ENCODE results near the gene SMURF1.
"Not testable (repeated sequence)": the region's sequence is repeated elsewhere in the genome, so short reads cannot be mapped to it uniquely, and the experiment has no call there.

The SMURF1 gene

DNA sequence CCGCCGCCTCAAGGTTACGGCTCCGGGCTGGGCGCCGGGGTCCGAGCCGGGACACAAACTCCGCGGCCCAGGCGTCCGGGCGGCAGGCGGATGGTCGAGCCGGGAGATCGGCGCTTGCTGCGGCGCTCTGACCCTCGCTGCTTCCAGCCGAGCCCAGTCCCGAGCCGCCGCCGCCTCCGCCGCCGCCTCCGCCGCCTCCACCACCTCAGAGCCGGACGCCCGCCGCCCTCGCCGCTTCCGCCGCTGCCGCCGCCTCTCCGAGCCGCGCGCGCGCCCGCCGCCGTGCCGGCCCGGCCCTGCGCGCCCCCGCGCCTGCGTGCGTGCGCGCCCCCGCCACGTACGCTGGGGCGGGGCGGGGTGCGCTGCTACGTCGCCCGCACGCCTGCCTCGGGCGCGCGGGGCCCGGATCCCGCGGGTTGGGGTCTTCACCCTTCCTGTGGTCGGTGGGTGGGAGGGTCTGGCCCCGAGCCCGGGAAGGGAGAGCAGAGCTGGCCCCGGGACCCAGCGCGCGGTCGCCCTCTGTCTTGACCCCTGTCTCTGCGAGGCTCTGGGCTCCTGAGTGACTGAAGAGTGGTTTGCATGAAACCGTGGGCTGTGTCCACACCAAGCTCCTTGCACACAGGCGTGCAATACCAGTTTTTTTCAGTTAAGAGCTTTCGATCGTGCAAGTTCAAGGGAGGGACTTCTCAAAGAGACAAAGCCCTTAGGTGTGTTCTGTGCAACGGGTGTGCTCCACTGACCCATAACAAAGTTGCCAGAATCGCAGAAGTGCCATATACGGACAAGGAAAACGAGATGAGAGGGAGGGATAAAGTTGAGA is at the start of gene SMURF1:
Gene SMURF1 (minus strand): TSS at position 256 of the 820 bp plus-strand sequence. CDS start 328 bp downstream, outside the sequence.
- peak; percentile 55 for DNase-seq

- no peak for DNase-seq
These were observed 48.1 kb upstream of the SMURF1 start for GRCh38 chr7:99191869-99192596.

DNA sequence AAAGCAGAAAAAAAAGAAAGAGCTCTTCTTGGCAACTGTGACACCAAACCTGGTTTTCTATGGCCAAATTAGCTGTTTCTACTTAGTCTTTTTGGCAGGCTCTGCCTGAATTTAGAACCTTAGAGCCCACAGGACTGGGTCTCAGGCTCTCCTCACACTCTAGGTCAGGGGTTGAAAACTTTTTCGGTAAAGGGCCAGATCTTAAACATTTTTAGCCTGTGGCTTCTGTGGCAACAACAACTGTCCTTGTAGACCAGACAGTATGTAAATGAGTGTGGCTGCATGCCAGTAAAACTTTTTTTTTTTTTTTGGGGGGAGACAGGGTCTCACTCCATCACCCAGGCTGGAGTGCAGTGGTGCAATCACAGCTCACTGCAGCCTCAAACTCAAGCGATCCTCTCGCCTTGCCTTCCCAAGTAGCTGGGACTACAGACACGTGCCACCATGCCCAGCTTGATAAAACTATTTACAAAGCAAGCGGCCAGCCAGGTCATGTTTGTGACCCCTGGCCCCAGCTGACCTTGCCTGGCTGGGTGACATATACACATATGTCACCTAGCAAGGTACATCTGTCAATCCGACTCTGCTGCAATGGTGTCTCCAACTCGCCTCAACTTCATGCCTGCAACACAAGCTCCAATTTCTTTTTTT is 46.6 kb upstream of the SMURF1 start:
- DNase-seq: no peak

- no peak for DNase-seq
These were observed 45.3 kb upstream of the SMURF1 start for GRCh38 chr7:99189222-99189621.

- no peak for DNase-seq
These were observed 44.3 kb upstream of the SMURF1 start for GRCh38 chr7:99188221-99188620.

DNA sequence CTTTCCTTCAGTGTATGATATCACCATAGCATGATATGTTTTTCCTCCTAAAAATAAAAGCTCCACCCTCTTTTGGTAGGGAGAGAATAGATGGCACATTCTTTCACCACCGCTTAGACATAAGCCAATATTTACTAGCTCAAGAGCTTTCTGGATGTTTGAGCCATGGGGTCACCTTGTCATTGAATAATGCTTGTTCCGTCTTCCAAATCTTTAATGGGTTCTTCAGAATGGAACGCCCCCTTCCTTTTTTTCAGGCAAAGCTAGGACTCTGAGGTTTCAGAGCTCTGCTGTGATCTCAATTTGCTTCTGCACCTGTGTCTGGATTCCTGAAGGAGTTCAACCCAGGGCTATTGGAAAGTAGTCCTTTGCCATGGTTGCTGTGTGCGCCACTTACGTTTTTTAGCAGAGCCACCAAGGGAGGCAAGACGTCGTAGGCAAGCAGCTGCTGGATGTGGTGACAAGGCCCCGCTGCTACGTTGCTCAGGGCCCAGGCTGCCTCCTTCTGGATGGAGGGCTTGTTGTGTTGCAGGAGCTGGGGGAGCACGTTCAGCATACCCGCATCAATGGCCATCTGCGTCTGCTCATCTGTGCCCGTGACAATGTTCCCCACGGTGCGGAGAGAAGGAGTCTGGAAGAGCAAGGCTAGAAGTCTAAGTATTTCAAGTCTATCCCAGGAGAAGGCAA is 40.8 kb upstream of the SMURF1 start:
- no peak for DNase-seq

DNA sequence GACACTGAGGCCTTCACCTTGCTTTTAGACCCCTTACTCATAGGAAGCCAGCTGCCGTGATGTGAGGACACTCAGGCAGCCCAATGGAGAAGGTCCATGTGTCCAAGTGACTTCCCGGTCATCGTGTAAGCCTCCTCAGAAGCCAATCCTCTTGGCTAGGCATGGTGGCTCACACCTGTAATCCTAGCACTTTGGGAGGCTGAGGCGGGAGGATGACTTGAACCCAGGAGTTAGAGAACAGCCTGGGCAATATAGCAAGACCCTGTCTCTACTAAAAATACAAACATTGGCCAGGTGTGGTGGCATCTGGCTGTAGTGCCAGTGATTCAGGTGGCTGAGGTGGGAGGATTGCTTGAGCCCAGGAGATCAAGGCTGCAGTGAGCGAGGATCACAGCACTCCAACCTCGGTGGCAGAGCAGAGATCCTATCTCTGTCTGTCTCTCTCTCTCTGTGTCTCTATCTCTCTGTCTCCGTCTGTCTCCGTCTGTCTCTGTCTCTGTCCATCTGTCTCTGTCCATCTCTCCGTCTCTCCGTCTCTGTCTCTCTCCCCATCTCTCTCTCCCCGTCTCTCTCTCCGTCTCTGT is 36.3 kb upstream of the SMURF1 start:
- DNase-seq: no peak

DNA sequence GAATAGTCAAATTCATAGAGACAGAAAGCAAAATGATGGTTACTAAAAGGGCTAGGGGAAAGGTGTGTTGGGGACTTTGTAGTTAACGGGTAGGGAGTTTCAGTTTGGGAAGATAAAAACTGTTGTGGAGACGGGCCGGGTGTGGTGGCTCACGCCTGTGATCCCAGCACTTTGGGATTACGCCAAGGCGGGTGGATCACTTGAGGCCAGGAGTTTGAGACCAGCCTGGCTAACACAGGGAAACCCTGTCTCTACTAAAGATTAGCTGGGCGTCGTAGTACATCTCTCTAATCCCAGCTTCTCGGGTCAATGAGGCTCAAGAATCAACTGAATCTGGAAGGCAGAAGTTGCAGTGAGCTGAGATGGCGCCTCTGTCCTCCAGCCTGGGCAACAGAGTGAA is 33.3 kb upstream of the SMURF1 start:
- no peak for DNase-seq

- DNase-seq: no peak
These were observed 29.9 kb upstream of the SMURF1 start for GRCh38 chr7:99173787-99174186.

DNA sequence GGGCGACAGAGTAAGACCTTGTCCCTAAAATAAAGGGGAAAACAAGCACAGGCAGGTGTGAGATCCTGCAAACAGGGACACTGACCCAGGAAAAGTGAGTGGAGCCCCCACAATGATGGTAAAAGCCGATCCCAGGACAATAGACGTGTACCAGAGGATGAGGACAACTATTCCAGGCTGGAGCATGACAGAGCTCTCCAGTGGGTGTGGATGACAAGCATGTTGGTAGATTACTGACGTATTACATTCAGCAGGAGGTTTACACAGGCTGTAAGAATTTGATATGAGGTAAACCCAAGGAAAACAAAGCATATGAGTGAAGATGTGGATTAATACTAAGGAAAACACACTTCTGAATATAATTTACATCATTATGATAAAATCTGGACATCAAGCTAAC is 27.8 kb upstream of the SMURF1 start:
- no peak for DNase-seq

- DNase-seq: no peak
These were observed 26.8 kb upstream of the SMURF1 start for GRCh38 chr7:99170730-99171074.

GRCh38 chr7:99170065-99170729 is 26.3 kb upstream of the SMURF1 start:
- no peak for DNase-seq

- no peak for DNase-seq
These were observed 23.2 kb upstream of the SMURF1 start for GRCh38 chr7:99167072-99167471.

GRCh38 chr7:99165816-99166215 is 21.9 kb upstream of the SMURF1 start:
- no peak for DNase-seq

DNA sequence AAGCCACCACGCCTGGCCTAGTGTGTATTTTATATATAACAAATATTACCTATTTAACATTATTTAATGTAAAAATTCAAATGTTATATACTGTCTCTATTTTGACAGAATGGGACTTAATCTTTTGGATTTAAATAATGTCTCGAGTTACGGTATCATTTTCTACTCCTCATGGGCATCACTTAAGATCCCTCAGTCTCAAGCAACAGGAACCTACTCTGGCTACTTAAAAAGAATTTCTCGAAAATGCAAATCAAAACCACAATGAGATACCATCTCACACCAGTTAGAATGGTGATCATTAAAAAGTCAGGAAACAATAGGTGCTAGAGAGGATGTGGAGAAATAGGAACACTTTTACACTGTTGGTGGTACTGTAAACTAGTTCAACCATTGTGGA is 19.8 kb upstream of the SMURF1 start:
- DNase-seq: not testable (repeated sequence)

DNA sequence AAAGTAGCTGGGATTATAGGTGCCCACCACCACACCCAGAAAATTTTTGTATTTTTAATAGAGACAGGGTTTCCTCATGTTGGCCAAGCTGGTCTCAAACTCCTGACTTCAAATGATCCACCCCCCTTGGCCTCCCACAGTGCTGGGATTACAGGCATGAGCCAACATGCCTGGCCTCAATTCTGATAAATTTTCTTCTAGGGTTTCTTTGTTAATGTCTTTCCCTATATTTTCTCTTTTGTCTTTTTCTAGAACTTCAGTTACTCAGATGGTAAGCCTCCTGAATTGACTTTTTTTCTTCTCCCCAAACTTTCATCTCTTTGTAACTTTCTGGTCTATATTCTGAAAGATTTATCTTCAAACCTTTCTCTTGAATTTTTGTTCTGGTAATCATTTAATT is 12.7 kb upstream of the SMURF1 start:
- no peak for DNase-seq

DNA sequence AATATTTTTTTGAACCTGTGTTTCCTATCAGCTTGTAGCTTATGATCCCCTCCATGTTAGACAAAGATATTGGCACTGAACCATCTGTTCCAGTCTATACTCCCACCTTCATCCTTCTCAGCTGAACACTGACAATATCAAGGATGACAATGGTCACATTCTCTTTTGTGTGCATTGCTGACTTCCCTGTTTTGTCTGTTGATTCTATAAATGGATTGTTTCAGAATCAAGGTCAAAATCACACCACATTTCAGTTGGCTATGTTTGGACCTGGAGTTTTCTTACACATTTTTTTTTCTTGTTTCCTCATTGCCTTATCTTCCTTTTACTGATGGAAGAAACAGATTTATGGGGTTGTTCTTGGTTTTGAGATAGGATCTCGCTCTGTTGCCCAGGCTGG is 11.3 kb upstream of the SMURF1 start:
- DNase-seq: no peak

- no peak for DNase-seq
These were observed 3.1 kb upstream of the SMURF1 start for GRCh38 chr7:99146979-99147378.

DNA sequence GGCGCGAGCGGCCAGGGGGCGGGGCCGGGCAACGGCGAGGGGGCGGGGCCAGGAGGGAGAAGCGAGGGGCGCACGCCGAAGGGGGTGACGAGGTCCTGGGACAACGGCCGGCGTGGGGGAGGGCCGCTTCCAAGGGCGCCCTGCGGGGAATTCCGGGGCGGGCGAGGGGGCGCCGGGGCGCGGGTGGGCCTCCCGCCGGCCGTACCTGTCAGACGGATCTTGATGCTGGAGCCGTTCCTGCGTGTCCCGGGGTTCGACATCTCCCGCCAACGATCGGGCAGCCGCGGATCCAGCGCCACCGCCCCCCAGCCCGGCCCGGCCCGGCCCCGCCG is 421 bp downstream of the SMURF1 start:
- DNase-seq: no peak

DNA sequence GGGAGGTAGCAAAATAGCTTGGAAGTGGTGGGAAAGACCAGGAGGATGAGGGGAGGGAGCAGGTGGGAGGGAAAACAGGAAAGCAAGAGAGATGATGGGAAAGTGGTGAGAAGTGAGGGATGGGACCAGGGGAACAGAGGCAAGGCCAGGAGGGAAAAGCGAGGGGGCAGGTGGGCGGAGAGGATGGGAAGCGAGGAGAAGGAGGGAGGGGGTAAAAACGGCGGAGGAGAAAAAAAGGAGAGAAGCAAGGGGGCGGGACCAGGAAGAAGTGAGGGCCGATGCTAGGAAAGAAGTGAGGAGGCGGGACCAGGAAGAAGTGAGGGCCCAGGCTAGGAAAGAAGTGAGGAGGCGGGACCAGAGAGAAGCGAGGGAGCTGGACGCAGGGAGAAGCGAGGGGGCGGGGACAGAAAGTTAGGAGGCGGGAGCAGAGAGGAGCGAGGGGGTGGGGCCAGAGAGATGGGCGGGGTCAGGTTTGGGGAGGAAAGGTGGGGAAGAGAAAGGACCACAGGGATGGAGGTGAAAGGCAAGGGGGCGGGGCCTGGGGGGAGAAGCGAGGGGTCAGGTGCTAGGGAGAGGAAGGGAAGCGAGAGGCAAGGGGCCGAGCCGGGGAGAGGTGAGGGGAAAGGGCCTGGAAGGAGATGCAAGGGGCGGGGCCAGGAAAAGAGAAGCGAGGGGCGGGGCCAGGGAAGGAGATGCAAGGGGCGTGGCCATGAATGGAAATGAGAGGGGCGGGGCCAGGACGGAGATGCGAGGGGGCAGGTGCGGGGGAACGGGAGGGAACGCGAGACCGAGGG is 984 bp downstream of the SMURF1 start:
- DNase-seq: peak; percentile 69

- DNase-seq: no peak
These were observed 1.8 kb downstream of the SMURF1 start for GRCh38 chr7:99141841-99142726.
